IPS-18c (cell line): ENCODE measurements around the gene NOP58.
"Not testable (repeated sequence)": the region's sequence is repeated elsewhere in the genome, so short reads cannot be mapped to it uniquely, and the experiment has no call there.

Experiments
- H3K4me3 ChIP-seq: 2 replicates; pipeline ENCODE4 v1.7.0; 2013; ENCODE audit warnings: low read depth, mild to moderate bottlenecking, low read length, moderate library complexity; ENCODE audit not compliant: insufficient read depth
- H3K9me3 ChIP-seq: one replicate; pipeline ENCODE4 v1.6.1; 2013; ENCODE audit warnings: mild to moderate bottlenecking, low read length, moderate library complexity; ENCODE audit not compliant: control insufficient read depth, insufficient read depth

The NOP58 gene

GRCh38 chr2:202289394-202290204, 24.0 kb downstream of the NOP58 start:
- Histone ChIP-seq H3K4me3 (no peak overlapping the region), H3K9me3 (no peaks in the 10 kb centered on the region)

- no peaks in the 10 kb centered on the region for H3K9me3 ChIP-seq
- H3K4me3 ChIP-seq, result no peak overlapping the region
Measured at GRCh38 chr2:202290316-202290715, 24.8 kb downstream of the NOP58 start.

- Histone ChIP-seq H3K4me3 (no peak overlapping the region), H3K9me3 (no peaks in the 10 kb centered on the region)
Measured at GRCh38 chr2:202290970-202291369, 25.4 kb downstream of the NOP58 start.

GRCh38 chr2:202299712-202300111, 34.1 kb downstream of the NOP58 start:
- no peaks in the 10 kb centered on the region for H3K9me3 ChIP-seq
- no peak overlapping the region for H3K4me3 ChIP-seq

DNA sequence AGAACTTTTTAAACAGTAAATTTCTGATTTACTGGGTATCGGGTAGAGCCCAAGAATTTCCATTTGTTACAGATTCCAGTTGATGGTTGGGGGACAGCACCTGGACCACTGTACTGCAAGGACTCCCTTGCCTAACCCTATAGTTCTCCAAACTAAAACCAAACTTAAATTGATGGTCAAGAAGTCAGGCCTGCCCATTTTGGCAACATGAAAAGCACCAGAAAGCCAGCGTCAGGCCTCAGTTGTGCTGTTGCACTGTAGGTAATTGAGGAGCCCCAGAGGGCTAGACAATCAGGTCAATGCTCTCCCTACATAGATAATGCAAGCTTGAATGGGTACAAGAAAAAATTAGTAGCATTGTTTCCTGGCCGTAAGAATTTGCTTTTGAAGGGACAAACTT, 40.5 kb downstream of the NOP58 start:
- no peak overlapping the region for H3K4me3 ChIP-seq
- H3K9me3 ChIP-seq, result no peaks in the 10 kb centered on the region

DNA sequence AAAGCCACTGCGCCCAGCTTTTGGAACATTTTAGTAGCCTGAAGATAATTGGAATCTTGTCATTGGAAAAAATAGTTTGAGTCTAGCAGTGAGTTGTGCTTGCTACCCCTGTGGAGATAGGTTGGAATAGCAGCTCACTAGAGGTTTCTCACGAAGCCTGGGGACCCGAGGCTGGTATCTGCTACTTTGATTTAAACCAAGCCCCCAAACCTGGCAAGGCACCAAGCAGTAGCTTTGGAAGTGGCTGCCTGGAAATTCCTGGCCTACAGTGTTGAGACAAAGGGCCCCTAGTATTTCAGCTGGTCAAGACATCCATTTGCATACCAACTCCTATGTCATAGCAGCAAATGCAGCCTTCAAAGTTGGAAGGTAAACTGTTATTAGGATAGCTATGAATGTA, 42.1 kb downstream of the NOP58 start:
- Histone ChIP-seq H3K4me3 (no peak overlapping the region), H3K9me3 (no peaks in the 10 kb centered on the region)

- Histone ChIP-seq H3K4me3 (no peak overlapping the region), H3K9me3 (no peaks in the 10 kb centered on the region)
Measured at GRCh38 chr2:202311823-202312388, 46.3 kb downstream of the NOP58 start.

- Histone ChIP-seq H3K4me3 (no peak overlapping the region), H3K9me3 (no peaks in the 10 kb centered on the region)
Measured at GRCh38 chr2:202314116-202314515, 48.6 kb downstream of the NOP58 start.

DNA sequence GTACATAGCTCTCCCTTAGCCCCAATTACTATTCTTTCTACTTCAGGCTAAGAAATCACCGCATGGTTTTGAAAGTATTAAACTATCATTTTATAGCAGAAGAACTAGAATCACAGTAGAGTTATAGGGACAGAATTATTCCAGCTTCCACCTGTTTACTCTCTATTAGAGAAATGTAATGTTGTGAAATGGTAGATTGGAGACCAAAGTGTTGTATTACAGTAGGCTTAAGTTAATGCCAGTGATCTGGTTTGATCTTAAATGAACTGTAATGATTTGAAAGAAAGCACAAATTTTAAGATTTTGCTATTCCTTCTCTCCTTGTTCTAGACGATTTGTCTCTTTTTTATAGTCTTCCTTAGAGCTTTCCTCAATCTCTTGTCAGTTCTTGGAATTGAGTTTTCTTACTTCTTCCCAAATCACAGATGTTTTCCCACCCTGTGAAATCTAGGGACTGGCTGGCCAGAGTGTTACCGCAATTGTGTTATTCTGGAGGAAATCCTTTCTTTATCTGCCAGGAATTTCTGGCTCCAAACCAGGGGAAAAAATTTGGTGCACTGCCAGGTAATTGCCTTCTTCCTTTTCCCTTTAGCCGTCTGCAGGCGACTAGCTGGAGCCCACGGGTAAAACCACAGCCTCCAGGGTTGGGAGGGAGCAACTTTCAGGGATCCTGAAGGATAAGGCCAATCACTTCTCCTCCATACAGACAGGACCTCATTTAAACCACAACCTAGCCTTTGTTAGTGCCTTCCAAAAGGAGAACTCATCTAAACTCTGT, 51.7 kb downstream of the NOP58 start:
- H3K9me3 ChIP-seq, result no peaks in the 10 kb centered on the region
- H3K4me3 ChIP-seq, result no peak overlapping the region

DNA sequence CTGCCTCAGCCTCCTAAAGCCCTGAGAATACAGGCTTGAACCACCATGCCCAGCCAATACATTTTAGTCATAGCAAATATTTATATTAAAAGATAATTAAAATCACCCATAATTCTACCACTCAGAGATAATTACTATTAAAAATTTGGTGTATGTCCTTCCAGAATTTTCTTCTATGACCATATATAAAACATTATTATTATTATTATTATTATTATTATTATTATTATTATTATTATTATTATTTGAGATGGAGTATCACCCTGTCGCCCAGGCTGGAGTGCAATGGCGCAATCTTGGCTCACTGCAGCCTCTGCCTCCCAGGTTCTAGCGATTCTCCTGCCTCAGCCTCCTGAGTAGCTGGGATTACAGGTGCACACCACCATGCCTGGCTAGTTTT, 54.8 kb downstream of the NOP58 start:
- not testable (repeated sequence) for H3K9me3 ChIP-seq, H3K4me3 ChIP-seq

- no peaks in the 10 kb centered on the region for H3K9me3 ChIP-seq
- H3K4me3 ChIP-seq, result no peak overlapping the region
Measured at GRCh38 chr2:202322435-202322834, 56.9 kb downstream of the NOP58 start.

GRCh38 chr2:202327858-202328257, 62.3 kb downstream of the NOP58 start:
- Histone ChIP-seq H3K4me3 (no peak overlapping the region), H3K9me3 (no peaks in the 10 kb centered on the region)

DNA sequence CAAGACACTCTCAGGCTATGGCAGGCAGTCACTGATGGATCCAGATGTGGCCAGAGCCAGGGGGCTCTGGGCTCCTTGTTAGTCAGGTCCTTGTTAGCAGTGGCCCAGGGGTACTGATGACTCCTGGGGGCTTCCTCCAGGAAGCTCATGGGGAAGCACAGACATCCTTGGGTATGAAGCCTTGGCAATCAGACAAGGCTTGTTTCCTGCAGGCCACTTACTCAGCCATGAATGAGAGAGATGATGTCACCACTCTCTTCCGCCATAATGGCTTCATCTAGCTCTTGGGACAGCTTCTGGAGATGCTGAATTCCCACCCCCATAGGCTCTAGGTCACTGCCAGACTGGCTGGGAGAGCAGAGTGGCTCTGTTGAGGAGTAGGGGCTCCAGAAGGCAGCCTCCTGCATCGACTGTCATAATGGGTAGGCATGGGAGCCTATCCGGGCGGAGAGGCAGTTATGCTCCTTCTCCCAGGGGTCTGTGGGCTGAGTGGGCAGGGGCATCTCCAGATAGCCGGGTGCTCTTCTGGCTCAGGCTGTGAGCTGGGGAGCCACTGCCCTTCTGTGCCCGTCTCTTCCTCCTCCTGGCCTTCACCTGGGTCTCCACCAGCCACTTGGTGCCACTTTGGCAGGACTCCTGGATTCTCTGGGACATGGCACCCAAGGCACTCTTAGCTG, 70.4 kb downstream of the NOP58 start:
- H3K4me3 ChIP-seq, result no peak overlapping the region
- H3K9me3 ChIP-seq, result no peaks in the 10 kb centered on the region

DNA sequence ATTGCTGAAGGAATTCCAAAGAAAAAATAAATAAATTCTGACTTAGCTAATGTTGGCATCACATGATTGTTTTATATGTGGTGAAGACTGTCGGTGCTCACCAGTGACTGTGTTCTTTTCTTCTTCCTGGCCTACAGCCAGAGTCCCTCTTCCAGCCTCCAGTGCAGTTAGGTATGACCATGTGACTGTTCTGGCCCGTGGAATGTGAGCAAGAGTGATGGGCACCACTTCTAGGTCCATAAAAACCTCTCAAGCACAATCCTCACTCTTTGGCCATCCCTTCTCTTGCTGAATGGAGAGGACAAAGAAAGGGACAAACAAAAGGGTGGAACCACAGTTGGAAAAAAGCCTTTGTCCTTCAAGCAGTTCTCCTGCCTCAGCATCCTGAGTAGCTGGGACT, 71.6 kb downstream of the NOP58 start:
- Histone ChIP-seq H3K9me3 (no peaks in the 10 kb centered on the region), H3K4me3 (no peak overlapping the region)

GRCh38 chr2:202337706-202338346, 72.3 kb downstream of the NOP58 start:
- H3K9me3 ChIP-seq, result no peaks in the 10 kb centered on the region
- H3K4me3 ChIP-seq, result no peak overlapping the region

DNA sequence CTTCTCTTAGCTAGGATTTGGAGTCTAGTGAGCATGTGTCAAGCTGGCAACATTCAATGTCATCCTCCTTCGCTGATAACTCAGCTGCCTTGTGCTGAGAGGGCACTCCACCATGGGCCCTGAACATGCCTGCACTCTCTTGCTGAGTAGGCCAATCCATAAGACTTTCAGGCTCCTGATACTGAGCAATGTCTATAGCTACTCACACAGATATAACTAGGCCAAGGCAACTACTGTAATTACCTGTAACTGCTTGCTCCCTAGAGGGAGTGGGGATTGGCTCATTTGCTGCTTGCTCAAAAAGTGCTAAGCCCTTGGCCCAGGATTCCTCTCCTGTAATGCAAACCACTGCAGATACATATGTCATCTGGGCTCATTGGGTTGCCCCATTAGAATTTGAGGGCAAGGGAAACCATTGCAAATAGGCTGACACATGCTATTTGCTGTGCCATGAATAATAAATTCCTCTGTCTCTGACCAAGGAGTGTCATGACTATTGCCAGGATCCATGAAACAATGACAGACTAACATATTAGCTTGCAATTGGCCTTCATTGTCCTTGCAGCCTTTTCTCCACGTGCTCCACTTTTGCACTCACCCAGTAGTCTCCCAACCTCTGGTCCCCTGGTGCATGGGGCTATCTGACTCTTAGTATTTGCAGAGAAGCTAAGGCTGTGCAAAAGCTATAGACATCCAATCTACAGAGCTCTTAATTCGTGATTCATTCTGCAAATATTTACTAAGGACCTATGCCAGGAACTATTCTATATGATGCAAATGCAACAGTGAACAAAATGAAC, 73.7 kb downstream of the NOP58 start:
- Histone ChIP-seq H3K4me3 (no peak overlapping the region), H3K9me3 (no peaks in the 10 kb centered on the region)
